ENCODE measurements around the gene CNN2.

Gene CNN2

GRCh38 chr19:1067341-1067957 lies 41.0 kb downstream of the CNN2 start:
- H3K9ac ChIP-seq (ENCODE audit: low read length): peak overlapping the region; percentile 83

DNA sequence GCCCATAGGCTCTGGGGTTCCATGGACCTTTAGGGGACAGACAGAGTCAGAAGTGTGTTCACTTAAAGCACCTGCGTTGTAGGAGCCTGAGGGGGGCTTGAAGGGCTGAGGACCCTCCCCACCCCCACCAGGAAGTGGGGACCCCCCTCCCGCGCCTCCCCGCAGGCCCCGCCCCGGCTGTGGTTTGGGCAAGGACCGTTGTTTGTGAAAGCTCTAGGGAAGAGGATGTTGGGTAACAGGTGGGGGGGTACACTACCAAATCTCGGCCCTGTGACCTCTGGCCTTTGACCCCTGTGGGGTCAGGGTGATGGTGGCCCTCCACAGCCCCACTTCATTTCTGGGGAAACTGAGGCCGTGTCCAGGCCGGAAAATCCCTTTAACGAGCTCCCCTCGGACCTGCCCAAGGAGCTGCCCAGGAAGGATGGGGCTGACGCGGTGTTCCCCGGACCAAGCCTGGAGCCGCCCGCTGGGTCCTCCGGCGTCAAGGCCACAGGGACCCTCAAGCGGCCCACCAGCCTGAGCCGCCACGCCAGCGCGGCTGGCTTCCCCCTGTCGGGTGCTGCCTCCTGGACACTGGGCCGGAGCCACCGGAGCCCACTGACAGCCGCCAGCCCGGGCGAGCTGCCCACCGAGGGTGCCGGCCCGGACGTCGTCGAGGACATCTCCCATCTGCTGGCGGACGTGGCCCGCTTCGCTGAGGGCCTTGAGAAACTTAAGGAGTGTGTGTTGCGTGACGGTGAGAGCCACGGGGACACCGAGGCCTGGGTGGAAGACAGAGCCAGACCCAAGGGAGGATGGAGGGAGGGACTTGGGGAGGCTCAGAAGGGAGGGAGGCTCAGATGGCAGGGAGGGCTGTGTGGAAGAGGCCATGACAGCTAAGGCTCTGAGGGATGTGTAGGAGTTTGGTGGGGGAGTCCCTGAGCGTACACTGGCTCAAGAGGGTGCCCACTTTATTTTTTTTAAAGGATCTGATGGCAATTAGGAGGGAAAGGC lies 41.9 kb downstream of the CNN2 start:
- peak overlapping the region; percentile 83 for H3K9ac ChIP-seq (ENCODE audit: low read length)
- H3K9me3 ChIP-seq (replicated peaks; ENCODE audit: insufficient read depth, low read length): no peaks in the 10 kb centered on the region
- H3F3A ChIP-seq (ENCODE audit: insufficient read depth, low read length): peaks cover 69% of the 10 kb centered on the region
- H3K4me2 ChIP-seq (ENCODE audit: low read depth, low read length): peak overlapping the region; percentile 99
- peaks cover 22% of the 10 kb centered on the region for H3K4me1 ChIP-seq (ENCODE audit: low read length)
- peak overlapping the region; percentile 80 for H3K27ac ChIP-seq (ENCODE audit: low read length)
- H3K79me2 ChIP-seq (ENCODE audit: low read length): peaks cover 65% of the 10 kb centered on the region
- 0 out of 2 replicates have a peak, but pooled peaks cover 6% of the 10 kb centered on the region for H3K36me3 ChIP-seq (replicated peaks; ENCODE audit: insufficient read depth, low read length)
- no peak for TF ChIP-seq EZH2 (optimal IDR thresholded peaks at IDR 0.05; ENCODE audit: low read depth, low read length)
- no peak for TF ChIP-seq CTCF (IDR thresholded peaks at IDR 0.05; ENCODE audit: low read length)
- TF ChIP-seq EZH2phosphoT487 (IDR thresholded peaks at IDR 0.05; ENCODE audit: low read length): no peak
- H3K4me3 ChIP-seq (ENCODE audit: low read length): peak overlapping the region; percentile 98
- 0 out of 2 replicates have a peak, but pooled peaks cover 5% of the 10 kb centered on the region for H4K20me1 ChIP-seq (ENCODE audit: insufficient read depth, low read length)
- H2AFZ ChIP-seq (ENCODE audit: low read length): peak overlapping the region; percentile 17; the same call in 1 of the 2 replicates
- H3K9me2 ChIP-seq (replicated peaks; ENCODE audit: insufficient read depth, low read length): no peaks in the 10 kb centered on the region
- peak; percentile 64 for DNase-seq
- H3K27me3 ChIP-seq (replicated peaks; ENCODE audit: insufficient read depth, low read length): no peaks in the 10 kb centered on the region

More at GRCh38 chr19:1067341-1067957, 41.0 kb downstream of the CNN2 start:
- Histone ChIP-seq H3K4me3 (ENCODE audit: low read length) (peak overlapping the region; percentile 98), H4K20me1 (ENCODE audit: insufficient read depth, low read length) (0 out of 2 replicates have a peak, but pooled peaks cover 4% of the 10 kb centered on the region), H3K27me3 (replicated peaks; ENCODE audit: insufficient read depth, low read length) (no peaks in the 10 kb centered on the region), H3K4me1 (ENCODE audit: low read length) (peaks cover 22% of the 10 kb centered on the region), H3K4me2 (ENCODE audit: low read depth, low read length) (peak overlapping the region; percentile 99), H3K9me3 (replicated peaks; ENCODE audit: insufficient read depth, low read length) (no peaks in the 10 kb centered on the region), H2AFZ (ENCODE audit: low read length) (peak overlapping the region; percentile 17; the same call in 1 of the 2 replicates), H3K27ac (ENCODE audit: low read length) (peak overlapping the region; percentile 80), H3K9me2 (replicated peaks; ENCODE audit: insufficient read depth, low read length) (no peaks in the 10 kb centered on the region), H3K79me2 (ENCODE audit: low read length) (peaks cover 56% of the 10 kb centered on the region), H3K36me3 (replicated peaks; ENCODE audit: insufficient read depth, low read length) (0 out of 2 replicates have a peak, but pooled peaks cover 6% of the 10 kb centered on the region), H3F3A (ENCODE audit: insufficient read depth, low read length) (peaks cover 67% of the 10 kb centered on the region)
- no peak for TF ChIP-seq CTCF (IDR thresholded peaks at IDR 0.05; ENCODE audit: low read length)
- no peak for TF ChIP-seq EZH2 (optimal IDR thresholded peaks at IDR 0.05; ENCODE audit: low read depth, low read length)
- TF ChIP-seq EZH2phosphoT487 (IDR thresholded peaks at IDR 0.05; ENCODE audit: low read length): no peak
- no peak for DNase-seq

DNA sequence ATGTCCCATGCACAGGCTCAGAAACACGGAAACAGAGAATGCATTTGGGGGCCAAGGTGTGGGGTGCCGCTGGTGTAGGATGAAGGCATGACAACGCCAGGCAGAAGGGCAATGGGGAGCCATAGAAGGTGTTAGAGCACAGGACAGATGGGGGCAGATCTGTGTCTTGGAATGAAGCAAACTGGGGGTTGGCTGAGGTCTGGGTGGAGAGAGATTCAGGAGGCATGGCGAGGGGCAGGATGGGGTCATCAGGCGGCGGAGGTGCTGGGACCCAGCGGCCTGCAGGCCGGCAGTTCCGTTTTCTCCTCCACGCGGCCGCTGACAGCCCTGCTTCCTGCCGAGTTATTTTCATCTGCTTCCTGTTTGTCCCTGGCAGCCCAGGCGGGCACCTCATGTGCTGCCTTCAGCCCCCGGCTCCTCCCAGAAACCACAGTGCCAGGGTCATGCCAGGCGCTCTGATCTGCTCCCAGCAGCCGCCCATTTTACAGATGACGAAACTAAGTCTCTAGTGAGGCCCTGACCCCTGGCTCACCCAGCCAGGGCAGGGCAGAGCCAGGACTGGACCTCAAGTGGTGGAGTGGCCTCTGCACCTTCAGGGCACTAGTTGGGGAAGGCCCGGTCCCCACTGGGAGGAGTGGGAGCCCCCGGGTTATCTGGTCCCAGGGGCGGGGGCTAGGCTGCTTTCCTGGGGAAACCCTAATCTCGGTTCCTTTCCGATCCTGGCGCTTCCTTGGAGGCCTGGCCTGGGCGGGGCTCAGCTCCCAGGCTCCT lies 42.8 kb downstream of the CNN2 start:
- H3K4me1 ChIP-seq (ENCODE audit: low read length): peaks cover 22% of the 10 kb centered on the region
- H3K9me2 ChIP-seq (replicated peaks; ENCODE audit: insufficient read depth, low read length): no peaks in the 10 kb centered on the region
- H3K27me3 ChIP-seq (replicated peaks; ENCODE audit: insufficient read depth, low read length): no peaks in the 10 kb centered on the region
- TF ChIP-seq CTCF (IDR thresholded peaks at IDR 0.05; ENCODE audit: low read length) (peak; percentile 15; the same call in 1 of the 2 replicates), EZH2phosphoT487 (IDR thresholded peaks at IDR 0.05; ENCODE audit: low read length) (no peak)
- DNase-seq: peak; percentile 94
- peak overlapping the region; percentile 99 for H3K4me2 ChIP-seq (ENCODE audit: low read depth, low read length)
- H3K4me3 ChIP-seq (ENCODE audit: low read length): peak overlapping the region; percentile 98
- H3K27ac ChIP-seq (ENCODE audit: low read length): peak overlapping the region; percentile 80
- H2AFZ ChIP-seq (ENCODE audit: low read length): no peak overlapping the region
- no peaks in the 10 kb centered on the region for H3K9me3 ChIP-seq (replicated peaks; ENCODE audit: insufficient read depth, low read length)
- 0 out of 2 replicates have a peak, but pooled peaks cover 5% of the 10 kb centered on the region for H4K20me1 ChIP-seq (ENCODE audit: insufficient read depth, low read length)
- H3K79me2 ChIP-seq (ENCODE audit: low read length): peaks cover 74% of the 10 kb centered on the region
- H3K9ac ChIP-seq (ENCODE audit: low read length): peak overlapping the region; percentile 83
- H3F3A ChIP-seq (ENCODE audit: insufficient read depth, low read length): peaks cover 62% of the 10 kb centered on the region
- peaks cover 6% of the 10 kb centered on the region; the same call in 1 of the 2 replicates for H3K36me3 ChIP-seq (replicated peaks; ENCODE audit: insufficient read depth, low read length)

Data from MM.1S (cell line).